Endothelial cell of umbilical vein (primary cell): ENCODE results near the gene H3-3A. TPM values are rescaled to one million over a fixed set of nuclear protein-coding genes. Genes with fewer than 3 reads are reported as not detected.

Experiments
- BruUV-seq: library from RNA; stranded (reverse); fragments of 400-500 nt; replicated peaks from 2 replicates; lab custom pipeline; 2021; lab: Mats Ljungman, UMichigan
- CTCF ChIA-PET: fragments of 300-600, 350-600 bp; sonication (Branson Sonifier 250); formaldehyde crosslinking; loops from one replicate; lab custom pipeline; 2021; ENCODE audit warnings: antibody characterized with exemption, inconsistent platforms; lab: Charles Lee
- POLR2A ChIA-PET: fragments of 300-600, 350-600 bp; sonication (Branson Sonifier 250); formaldehyde crosslinking; loops from one replicate; lab custom pipeline; 2021; ENCODE audit warnings: antibody characterized with exemption, inconsistent platforms; lab: Charles Lee
- DNase-seq: peaks from one replicate; pipeline ENCODE4 v3.0.0-alpha.2; 2011; ENCODE audit warnings: low read depth, low spot score
- FAIRE-seq: peaks from 2 replicates; lab custom pipeline; 2011; peaks lifted over from hg19 to GRCh38; lab: Jason Lieb, UNC
- H2AFZ ChIP-seq: 2 replicates; pipeline ENCODE4 v1.6.0; 2012; ENCODE audit warnings: low read depth, low read length, control low read depth, inconsistent platforms
- H3K27ac ChIP-seq: 2 replicates; pipeline ENCODE4 v1.5.1; 2011; ENCODE audit warnings: low read depth, mild to moderate bottlenecking, control low read depth, low read length, moderate library complexity; ENCODE audit not compliant: insufficient read depth
- H3K27me3 ChIP-seq, 2 experiments: 2 replicates each; pipeline versions ENCODE4 v1.6.0 to v1.6.1; 2011; ENCODE audit warnings: low read length in 2 of 2, mixed read lengths in 1 of 2; ENCODE audit not compliant: control insufficient read depth in 2 of 2, insufficient read depth in 2 of 2
- H3K36me3 ChIP-seq, 2 experiments: 2 replicates in 1 of 2; 3 replicates in 1 of 2; pipeline ENCODE4 v1.5.1; 2011; ENCODE audit warnings: low read length in 2 of 2, mild to moderate bottlenecking in 1 of 2, moderate library complexity in 1 of 2; ENCODE audit not compliant: control insufficient read depth in 2 of 2, insufficient read depth in 2 of 2; ENCODE audit errors: extremely low read depth in 1 of 2
- H3K4me1 ChIP-seq: 3 replicates; pipeline ENCODE4 v1.5.1; 2011; ENCODE audit warnings: mild to moderate bottlenecking, low read length; ENCODE audit not compliant: control insufficient read depth, insufficient read depth; ENCODE audit errors: extremely low read depth
- H3K4me2 ChIP-seq: 2 replicates; pipeline ENCODE4 v1.6.1; 2011; ENCODE audit warnings: low read length, control low read depth, mixed read lengths; ENCODE audit not compliant: insufficient read depth
- H3K4me3 ChIP-seq, 3 experiments: fragments of 200-600 bp in 1 of 3; sonication (generic), shearing (Covaris generic) in 1 of 3; replicated peaks in 1 of 3; 2 replicates each; pipeline ENCODE4 v1.5.1; 2011 to 2016; ENCODE audit warnings: control low read depth in 3 of 3, low read length in 3 of 3, mild to moderate bottlenecking in 2 of 3, inconsistent platforms in 1 of 3, low read depth in 1 of 3, moderate library complexity in 1 of 3; ENCODE audit not compliant: insufficient read depth in 1 of 3
- H3K79me2 ChIP-seq: 2 replicates; pipeline ENCODE4 v1.6.0; 2012; ENCODE audit warnings: low read length, inconsistent platforms; ENCODE audit not compliant: control insufficient read depth, insufficient read depth
- H3K9ac ChIP-seq: replicated peaks from 2 replicates; pipeline ENCODE3; 2011; ENCODE audit warnings: low read length, control low read depth; ENCODE audit not compliant: insufficient read depth; ENCODE audit errors: extremely low read depth
- H3K9me1 ChIP-seq: replicated peaks from 3 replicates; pipeline ENCODE4 v1.6.0; 2011; ENCODE audit warnings: mild to moderate bottlenecking, low read length; ENCODE audit not compliant: control insufficient read depth, insufficient read depth; ENCODE audit errors: extremely low read depth
- H3K9me3 ChIP-seq: replicated peaks from 2 replicates; pipeline ENCODE4 v1.5.1; 2012; ENCODE audit warnings: low read length, inconsistent platforms; ENCODE audit not compliant: control insufficient read depth, insufficient read depth
- H4K20me1 ChIP-seq: replicated peaks from 2 replicates; pipeline ENCODE3; 2011; ENCODE audit warnings: mild to moderate bottlenecking, low read length; ENCODE audit not compliant: control insufficient read depth, insufficient read depth; ENCODE audit errors: extremely low read depth
- JUN ChIP-seq: IDR thresholded peaks from 2 replicates; pipeline ENCODE4 v1.6.1; 2011; ENCODE audit warnings: borderline replicate concordance, low read depth; ENCODE audit not compliant: insufficient read length, insufficient read depth
- dilution Hi-C: fragments of 300-500 bp; cut with MboI; formaldehyde crosslinking; loops from one replicate; pipeline ENCODE4 v1.15.0; 2019; ENCODE audit warnings: low sequenced_read_pairs; ENCODE audit not compliant: extremely low pct_ligation_motif_present
- intact Hi-C: fragments of 100-400 bp; cut with micrococcal nuclease; formaldehyde crosslinking; loops from one replicate; pipeline ENCODE4 v1.10.0; 2022
- polyA plus RNA-seq, 4 experiments: library from polyadenylated mRNA; depleted of rRNA in 3 of 4; stranded (reverse) in 3 of 4; unstranded in 1 of 4; fragments of >200 nt; gene quantifications; 2 replicates each; pipeline versions ENCODE4 v1.2.1 to v1.2.3, GENCODE V29; 2011 to 2012; ENCODE audit warnings: missing spikeins in 1 of 4
- total RNA-seq: library from RNA; stranded (reverse); gene quantifications from 2 replicates; pipeline ENCODE4 v1.2.3, GENCODE V29; 2021
- TF ChIP-seq, protein P1 (sequence below): IDR thresholded peaks from 2 replicates; pipeline ENCODE4 v1.6.1; 2011; ENCODE audit not compliant: insufficient read depth, insufficient read length
- TF ChIP-seq, protein P2 (sequence below), 2 donors: IDR thresholded peaks; 1 replicate in 1 of 2; 2 replicates in 1 of 2; pipeline ENCODE4 v1.5.1; 2011; ENCODE audit warnings: low read length in 2 of 2, mild to moderate bottlenecking in 2 of 2, moderate library complexity in 2 of 2, control low read depth in 1 of 2, inconsistent platforms in 1 of 2, low read depth in 1 of 2; ENCODE audit not compliant: insufficient read depth in 1 of 2; ENCODE audit errors: extremely low read depth in 1 of 2

H3-3A gene
- total and polyA plus RNA-seq, 2 donors (not counting 3 experiments of a cell fraction or from before 2014, with no cell fraction given) = 426 to 477 TPM

DNA sequence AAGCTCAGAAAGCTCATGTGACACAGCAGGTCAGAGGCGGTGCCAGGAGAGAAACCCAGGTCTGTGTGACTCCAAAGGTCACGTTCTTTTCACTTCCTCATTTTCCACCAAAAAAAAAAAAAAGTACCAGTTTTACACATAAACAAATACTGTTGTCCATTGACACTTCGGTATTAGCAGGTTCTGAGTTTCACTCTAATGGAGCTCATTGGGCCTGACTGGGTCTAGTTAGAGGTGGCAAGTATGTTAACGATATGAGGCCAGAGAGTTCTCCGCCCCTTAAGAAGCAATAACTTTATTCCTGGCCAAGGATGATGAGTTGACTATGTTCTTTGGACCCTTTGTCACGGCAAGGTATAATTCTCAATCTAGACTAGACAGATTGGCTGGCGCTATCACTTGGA is 33.4 kb upstream of the H3-3A start:
- BruUV-seq = no TSS peak
- H3K4me1 ChIP-seq = no peaks in the 10 kb centered on the region
- H4K20me1 ChIP-seq = no peaks in the 10 kb centered on the region
- no peak overlapping the region for H3K4me2 ChIP-seq
- peaks cover 0 to 1% of the 10 kb centered on the region in 2 experiments for H3K27me3 ChIP-seq
- POLR2A ChIA-PET = no interaction called here
- no peaks in the 10 kb centered on the region for H3K9me1 ChIP-seq
- no peaks in the 10 kb centered on the region for H3K36me3 ChIP-seq
- no peaks in the 10 kb centered on the region for H3K79me2 ChIP-seq
- H3K9ac ChIP-seq = no peak overlapping the region
- dilution Hi-C loops = no loop called here
- no peak overlapping the region for H3K4me3 ChIP-seq
- DNase-seq (no peak), FAIRE-seq (no peak)
- no peak overlapping the region for H3K27ac ChIP-seq
- CTCF ChIA-PET = no interaction called here
- no peak for TF ChIP-seq JUN
- intact Hi-C loops = no loop called here
- no peak overlapping the region for H2AFZ ChIP-seq
- no peaks in the 10 kb centered on the region for H3K9me3 ChIP-seq

DNA sequence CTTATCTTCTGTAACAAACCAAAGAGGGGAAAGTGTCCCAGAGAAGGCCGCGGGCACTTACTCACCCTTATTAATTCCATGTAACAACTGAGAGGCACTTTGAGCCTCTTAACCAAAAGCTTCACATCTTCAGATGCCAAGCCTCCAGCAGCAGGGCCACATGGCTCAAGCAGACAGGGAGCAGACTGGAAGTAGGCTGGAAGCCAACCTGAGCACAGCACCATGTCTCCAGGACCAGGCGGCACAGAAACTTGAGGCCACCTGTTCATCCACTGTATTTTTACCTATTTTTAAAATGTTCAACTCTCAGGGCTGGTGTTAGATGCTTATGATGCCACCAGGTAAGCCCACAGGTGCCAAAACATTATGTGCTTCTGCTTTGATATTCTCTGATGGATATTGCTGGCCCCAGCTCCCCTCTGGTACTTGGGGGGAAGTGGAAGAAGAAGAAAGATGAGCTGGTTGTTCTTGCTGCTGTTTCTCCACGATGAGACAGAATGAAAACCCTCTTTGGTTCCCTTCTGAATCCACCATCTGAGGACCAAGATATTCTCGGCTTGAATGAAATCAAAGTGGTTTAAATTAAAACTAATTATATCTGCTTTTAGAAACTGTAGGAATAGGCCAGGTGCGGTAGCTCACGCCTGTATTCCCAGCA is 32.8 kb upstream of the H3-3A start:
- no TSS peak for BruUV-seq
- Histone ChIP-seq H3K9ac (no peak overlapping the region), H3K9me1 (no peaks in the 10 kb centered on the region), H3K27me3 (peaks cover 0 to 1% of the 10 kb centered on the region in 2 experiments), H3K4me3 (no peak overlapping the region), H3K4me1 (peaks cover 3% of the 10 kb centered on the region), H3K36me3 (no peaks in the 10 kb centered on the region), H3K79me2 (no peaks in the 10 kb centered on the region), H3K27ac (no peak overlapping the region), H2AFZ (no peak overlapping the region), H4K20me1 (no peaks in the 10 kb centered on the region), H3K4me2 (no peak overlapping the region), H3K9me3 (no peaks in the 10 kb centered on the region)
- intact Hi-C loops (no loop called here), dilution Hi-C loops (no loop called here)
- FAIRE-seq (no peak), DNase-seq (no peak)
- TF ChIP-seq, protein P1, sequence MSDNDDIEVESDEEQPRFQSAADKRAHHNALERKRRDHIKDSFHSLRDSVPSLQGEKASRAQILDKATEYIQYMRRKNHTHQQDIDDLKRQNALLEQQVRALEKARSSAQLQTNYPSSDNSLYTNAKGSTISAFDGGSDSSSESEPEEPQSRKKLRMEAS = no peak
- TF ChIP-seq, protein P2, sequence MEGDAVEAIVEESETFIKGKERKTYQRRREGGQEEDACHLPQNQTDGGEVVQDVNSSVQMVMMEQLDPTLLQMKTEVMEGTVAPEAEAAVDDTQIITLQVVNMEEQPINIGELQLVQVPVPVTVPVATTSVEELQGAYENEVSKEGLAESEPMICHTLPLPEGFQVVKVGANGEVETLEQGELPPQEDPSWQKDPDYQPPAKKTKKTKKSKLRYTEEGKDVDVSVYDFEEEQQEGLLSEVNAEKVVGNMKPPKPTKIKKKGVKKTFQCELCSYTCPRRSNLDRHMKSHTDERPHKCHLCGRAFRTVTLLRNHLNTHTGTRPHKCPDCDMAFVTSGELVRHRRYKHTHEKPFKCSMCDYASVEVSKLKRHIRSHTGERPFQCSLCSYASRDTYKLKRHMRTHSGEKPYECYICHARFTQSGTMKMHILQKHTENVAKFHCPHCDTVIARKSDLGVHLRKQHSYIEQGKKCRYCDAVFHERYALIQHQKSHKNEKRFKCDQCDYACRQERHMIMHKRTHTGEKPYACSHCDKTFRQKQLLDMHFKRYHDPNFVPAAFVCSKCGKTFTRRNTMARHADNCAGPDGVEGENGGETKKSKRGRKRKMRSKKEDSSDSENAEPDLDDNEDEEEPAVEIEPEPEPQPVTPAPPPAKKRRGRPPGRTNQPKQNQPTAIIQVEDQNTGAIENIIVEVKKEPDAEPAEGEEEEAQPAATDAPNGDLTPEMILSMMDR (IDR thresholded peaks at IDR 0.05; ENCODE audit: extremely low read depth in 1 of 2, insufficient read depth in 1 of 2, low read depth in 1 of 2, low read length in 2 of 2) = no peak
- POLR2A ChIA-PET = no interaction called here
- CTCF ChIA-PET = no interaction called here
